ENCODE results near the gene TAOK3.

DNA sequence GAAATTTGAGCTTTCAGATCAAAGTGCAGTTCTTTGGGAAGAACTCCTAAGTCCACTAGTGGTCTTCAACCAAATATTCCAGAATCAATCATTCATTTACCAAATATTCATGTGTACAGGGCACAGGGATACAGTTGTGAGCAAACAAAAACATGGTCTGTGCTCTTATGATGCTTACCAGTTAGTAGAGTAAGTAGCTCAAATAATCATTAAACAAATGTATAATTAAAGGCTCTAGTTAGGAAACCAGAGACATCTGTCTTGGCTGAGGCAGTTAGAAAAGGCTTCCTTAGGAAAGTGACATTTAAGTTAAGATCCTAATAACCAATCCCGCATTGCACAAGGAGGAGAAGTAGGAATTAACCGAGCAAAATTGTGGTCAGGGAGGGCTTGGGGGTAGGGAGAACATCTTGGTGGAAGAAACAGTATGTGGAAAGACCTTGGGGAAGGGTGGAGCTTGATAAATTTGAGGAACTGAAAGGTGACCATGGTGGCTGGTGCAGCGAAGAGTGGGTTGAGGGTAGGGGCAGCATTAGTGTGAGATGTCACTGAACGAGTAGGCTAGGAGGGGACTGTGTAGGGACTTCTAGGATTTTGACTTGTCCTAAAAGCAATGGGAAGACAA, 196.8 kb downstream of the TAOK3 start:
- TF ChIP-seq, protein P1, sequence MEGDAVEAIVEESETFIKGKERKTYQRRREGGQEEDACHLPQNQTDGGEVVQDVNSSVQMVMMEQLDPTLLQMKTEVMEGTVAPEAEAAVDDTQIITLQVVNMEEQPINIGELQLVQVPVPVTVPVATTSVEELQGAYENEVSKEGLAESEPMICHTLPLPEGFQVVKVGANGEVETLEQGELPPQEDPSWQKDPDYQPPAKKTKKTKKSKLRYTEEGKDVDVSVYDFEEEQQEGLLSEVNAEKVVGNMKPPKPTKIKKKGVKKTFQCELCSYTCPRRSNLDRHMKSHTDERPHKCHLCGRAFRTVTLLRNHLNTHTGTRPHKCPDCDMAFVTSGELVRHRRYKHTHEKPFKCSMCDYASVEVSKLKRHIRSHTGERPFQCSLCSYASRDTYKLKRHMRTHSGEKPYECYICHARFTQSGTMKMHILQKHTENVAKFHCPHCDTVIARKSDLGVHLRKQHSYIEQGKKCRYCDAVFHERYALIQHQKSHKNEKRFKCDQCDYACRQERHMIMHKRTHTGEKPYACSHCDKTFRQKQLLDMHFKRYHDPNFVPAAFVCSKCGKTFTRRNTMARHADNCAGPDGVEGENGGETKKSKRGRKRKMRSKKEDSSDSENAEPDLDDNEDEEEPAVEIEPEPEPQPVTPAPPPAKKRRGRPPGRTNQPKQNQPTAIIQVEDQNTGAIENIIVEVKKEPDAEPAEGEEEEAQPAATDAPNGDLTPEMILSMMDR (IDR thresholded peaks at IDR 0.05; ENCODE audit: insufficient read depth, low read length, poor library complexity, severe bottlenecking), result no peak
- TF ChIP-seq EZH2phosphoT487 (conservative IDR thresholded peaks at IDR 0.05; ENCODE audit: low read length), result no peak

Measured in SU-DHL-6 (cell line).